Activated naive CD8-positive, alpha-beta T cell treated with anti-CD3 and anti-CD28 coated beads, Interleukin-2, amount 50 U/mL, for 16 hours (primary cell): ENCODE data around the gene MAPK8.

Source experiments
- DNase-seq: peaks from one replicate; pipeline ENCODE4 v3.0.0-alpha.2; 2020; ENCODE audit warnings: low read depth, low spot score

The MAPK8 gene

GRCh38 chr10:48474765-48475365 lies 168.4 kb downstream of the MAPK8 start:
- no peak for DNase-seq

GRCh38 chr10:48475943-48476278 lies 169.4 kb downstream of the MAPK8 start:
- DNase-seq, result no peak

- DNase-seq, result no peak
These were observed 170.0 kb downstream of the MAPK8 start for GRCh38 chr10:48476279-48476982.

- no peak for DNase-seq
These were observed 170.7 kb downstream of the MAPK8 start for GRCh38 chr10:48477141-48477540.

GRCh38 chr10:48477616-48478015 lies 171.1 kb downstream of the MAPK8 start:
- no peak for DNase-seq

- DNase-seq, result no peak
These were observed 172.0 kb downstream of the MAPK8 start for GRCh38 chr10:48478469-48478868.

- no peak for DNase-seq
These were observed 172.7 kb downstream of the MAPK8 start for GRCh38 chr10:48478980-48479811.

GRCh38 chr10:48480397-48481374 lies 174.2 kb downstream of the MAPK8 start:
- DNase-seq, result no peak

- no peak for DNase-seq
These were observed 174.9 kb downstream of the MAPK8 start for GRCh38 chr10:48481385-48481784.

GRCh38 chr10:48482207-48482606 lies 175.7 kb downstream of the MAPK8 start:
- DNase-seq, result no peak

- no peak for DNase-seq
These were observed 178.4 kb downstream of the MAPK8 start for GRCh38 chr10:48484911-48485310.

- DNase-seq, result no peak
These were observed 179.2 kb downstream of the MAPK8 start for GRCh38 chr10:48485711-48486110.

- DNase-seq, result no peak
These were observed 180.8 kb downstream of the MAPK8 start for GRCh38 chr10:48487244-48487643.
